HEK293 (cell line): ENCODE results near the gene MGAT2.
A peak's percentile ranks its signal among the peaks of the same experiment; 100 is the strongest.

Experiments used
- CTCF ChIA-PET: fragments of 350-600 bp; formaldehyde crosslinking; extraction: SDS; loops from one replicate; lab custom pipeline; 2021; ENCODE audit warnings: antibody characterized with exemption; lab: Yijun Ruan, JAX
- POLR2A ChIA-PET: fragments of 300-600 bp; formaldehyde crosslinking; extraction: SDS; loops from one replicate; lab custom pipeline; 2020; ENCODE audit warnings: antibody characterized with exemption, inconsistent platforms; lab: Yijun Ruan, JAX
- H3K27ac ChIP-seq: fragments of 200-500 bp; sonication (Bioruptor generic); 2 replicates; pipeline ENCODE4 v1.5.1; 2014; ENCODE audit warnings: low read depth, low read length, control low read depth, inconsistent platforms; ENCODE audit errors: extremely low read depth
- H3K36me3 ChIP-seq, 2 experiments: fragments of 200-500 bp in 1 of 2; sonication (Bioruptor generic) in 1 of 2; 1 replicate in 1 of 2; 2 replicates in 1 of 2; pipeline ENCODE4 v1.5.1; 2014 to 2017; ENCODE audit warnings: inconsistent platforms in 2 of 2, low read length in 2 of 2; ENCODE audit not compliant: control insufficient read depth in 2 of 2, insufficient read depth in 1 of 2
- H3K4me1 ChIP-seq: fragments of 200-500 bp; sonication (Bioruptor generic); 2 replicates; pipeline ENCODE4 v1.5.1; 2014; ENCODE audit warnings: mild to moderate bottlenecking, low read length, inconsistent platforms; ENCODE audit not compliant: control insufficient read depth, insufficient read depth
- H3K4me3 ChIP-seq: 2 replicates; pipeline ENCODE4 v1.5.1; 2011; ENCODE audit warnings: low read depth, mild to moderate bottlenecking, control low read depth, low read length, moderate library complexity
- H3K9me3 ChIP-seq: fragments of 200-500 bp; sonication (Bioruptor generic); 2 replicates; pipeline ENCODE4 v1.5.1; 2014; ENCODE audit warnings: low read depth, low read length, inconsistent platforms; ENCODE audit not compliant: control insufficient read depth, insufficient read depth
- GFI1B ChIP-seq: fragments of 450-650 bp; formaldehyde crosslinking; IDR thresholded peaks from 2 replicates; pipeline ENCODE4 v1.5.1; 2016; ENCODE audit warnings: missing biosample characterization, missing genetic modification characterization
- HOXA7 ChIP-seq: sonication (generic); formaldehyde crosslinking; IDR thresholded peaks from 2 replicates; pipeline ENCODE4 v1.8.1; 2022; ENCODE audit warnings: missing genetic modification reagents, borderline replicate concordance
- KLF10 ChIP-seq: fragments of 450-650 bp; IDR thresholded peaks from 2 replicates; pipeline ENCODE4 v1.5.1; 2018; ENCODE audit warnings: missing biosample characterization, mild to moderate bottlenecking, missing genetic modification characterization
- PRDM1 ChIP-seq: fragments of 450-650 bp; formaldehyde crosslinking; IDR thresholded peaks from 2 replicates; pipeline ENCODE4; 2016; ENCODE audit warnings: missing biosample characterization, missing genetic modification characterization
- ZFP37 ChIP-seq: fragments of 450-650 bp; formaldehyde crosslinking; IDR thresholded peaks from 2 replicates; pipeline ENCODE4 v1.5.1; 2016; ENCODE audit warnings: missing biosample characterization, missing genetic modification characterization
- ZFP69B ChIP-seq: fragments of 450-650 bp; formaldehyde crosslinking; IDR thresholded peaks from 2 replicates; pipeline ENCODE4 v1.5.1; 2016; ENCODE audit warnings: missing biosample characterization, missing genetic modification characterization
- ZNF23 ChIP-seq: fragments of 450-650 bp; formaldehyde crosslinking; IDR thresholded peaks from 2 replicates; pipeline ENCODE4 v1.5.1; 2016; ENCODE audit warnings: missing biosample characterization, missing genetic modification characterization, borderline replicate concordance
- ZNF311 ChIP-seq: fragments of 450-650 bp; formaldehyde crosslinking; IDR thresholded peaks from 2 replicates; pipeline ENCODE4 v1.5.1; 2017; ENCODE audit warnings: missing biosample characterization, missing genetic modification characterization, borderline replicate concordance
- ZNF777 ChIP-seq: fragments of 450-650 bp; formaldehyde crosslinking; IDR thresholded peaks from 2 replicates; pipeline ENCODE4 v1.5.1; 2017; ENCODE audit warnings: missing biosample characterization, missing genetic modification characterization, borderline replicate concordance
- ZXDB ChIP-seq: fragments of 450-650 bp; formaldehyde crosslinking; IDR thresholded peaks from 2 replicates; pipeline ENCODE4 v1.5.1; 2016; ENCODE audit warnings: missing biosample characterization, missing genetic modification characterization
- TF ChIP-seq, protein P1 (sequence below): fragments of 450-650 bp; formaldehyde crosslinking; IDR thresholded peaks from 2 replicates; pipeline ENCODE4 v1.5.1; 2017; ENCODE audit warnings: missing biosample characterization, missing genetic modification characterization
- TF ChIP-seq, protein P2 (sequence below): fragments of 450-650 bp; formaldehyde crosslinking; IDR thresholded peaks from 2 replicates; pipeline ENCODE4 v1.5.1; 2016; ENCODE audit warnings: missing biosample characterization, missing genetic modification characterization
- TF ChIP-seq, protein P3 (sequence below): fragments of 450-650 bp; formaldehyde crosslinking; IDR thresholded peaks from 2 replicates; pipeline ENCODE4 v1.5.1; 2016; ENCODE audit warnings: missing biosample characterization, missing genetic modification characterization
- TF ChIP-seq, protein P4 (sequence below): fragments of 450-650 bp; formaldehyde crosslinking; IDR thresholded peaks from 2 replicates; pipeline ENCODE4 v1.5.1; 2016; ENCODE audit warnings: missing biosample characterization, missing genetic modification characterization
- TF ChIP-seq, protein P5 (sequence below): sonication (generic); formaldehyde crosslinking; IDR thresholded peaks from 2 replicates; pipeline ENCODE4 v1.8.1; 2022; ENCODE audit warnings: mild to moderate bottlenecking, moderate library complexity, missing genetic modification reagents
- TF ChIP-seq, protein P6 (sequence below): fragments of 450-650 bp; formaldehyde crosslinking; IDR thresholded peaks from 2 replicates; pipeline ENCODE4 v1.5.1; 2016; ENCODE audit warnings: missing biosample characterization, missing genetic modification characterization

Gene MGAT2

DNA sequence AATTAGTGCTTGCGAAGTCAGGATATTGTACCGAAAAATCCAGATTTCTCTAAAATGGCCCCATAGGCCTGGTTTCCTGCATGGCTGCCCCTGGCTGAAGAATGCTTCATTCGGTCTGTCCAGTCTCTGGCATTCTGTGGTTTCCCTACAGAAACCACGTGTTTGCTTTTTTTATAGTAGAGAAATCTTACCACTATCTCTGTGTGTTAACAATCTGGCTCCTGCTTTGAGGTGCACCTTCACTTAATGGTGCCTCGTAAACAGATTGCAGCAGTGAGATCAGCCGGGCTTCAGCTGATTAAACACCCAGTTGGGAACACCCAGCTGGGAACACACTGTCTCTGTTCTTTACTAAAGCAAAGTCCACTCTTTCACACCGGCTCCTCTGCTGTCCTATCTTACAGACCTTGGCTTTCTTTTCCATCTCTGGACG lies 21.1 kb downstream of the MGAT2 start (continued):
- TF ChIP-seq, protein P1, sequence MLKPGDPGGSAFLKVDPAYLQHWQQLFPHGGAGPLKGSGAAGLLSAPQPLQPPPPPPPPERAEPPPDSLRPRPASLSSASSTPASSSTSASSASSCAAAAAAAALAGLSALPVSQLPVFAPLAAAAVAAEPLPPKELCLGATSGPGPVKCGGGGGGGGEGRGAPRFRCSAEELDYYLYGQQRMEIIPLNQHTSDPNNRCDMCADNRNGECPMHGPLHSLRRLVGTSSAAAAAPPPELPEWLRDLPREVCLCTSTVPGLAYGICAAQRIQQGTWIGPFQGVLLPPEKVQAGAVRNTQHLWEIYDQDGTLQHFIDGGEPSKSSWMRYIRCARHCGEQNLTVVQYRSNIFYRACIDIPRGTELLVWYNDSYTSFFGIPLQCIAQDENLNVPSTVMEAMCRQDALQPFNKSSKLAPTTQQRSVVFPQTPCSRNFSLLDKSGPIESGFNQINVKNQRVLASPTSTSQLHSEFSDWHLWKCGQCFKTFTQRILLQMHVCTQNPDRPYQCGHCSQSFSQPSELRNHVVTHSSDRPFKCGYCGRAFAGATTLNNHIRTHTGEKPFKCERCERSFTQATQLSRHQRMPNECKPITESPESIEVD (tag by site-specific recombination) = no peak
- peak; percentile 75 for TF ChIP-seq GFI1B (tag by site-specific recombination)
- TF ChIP-seq, protein P2, sequence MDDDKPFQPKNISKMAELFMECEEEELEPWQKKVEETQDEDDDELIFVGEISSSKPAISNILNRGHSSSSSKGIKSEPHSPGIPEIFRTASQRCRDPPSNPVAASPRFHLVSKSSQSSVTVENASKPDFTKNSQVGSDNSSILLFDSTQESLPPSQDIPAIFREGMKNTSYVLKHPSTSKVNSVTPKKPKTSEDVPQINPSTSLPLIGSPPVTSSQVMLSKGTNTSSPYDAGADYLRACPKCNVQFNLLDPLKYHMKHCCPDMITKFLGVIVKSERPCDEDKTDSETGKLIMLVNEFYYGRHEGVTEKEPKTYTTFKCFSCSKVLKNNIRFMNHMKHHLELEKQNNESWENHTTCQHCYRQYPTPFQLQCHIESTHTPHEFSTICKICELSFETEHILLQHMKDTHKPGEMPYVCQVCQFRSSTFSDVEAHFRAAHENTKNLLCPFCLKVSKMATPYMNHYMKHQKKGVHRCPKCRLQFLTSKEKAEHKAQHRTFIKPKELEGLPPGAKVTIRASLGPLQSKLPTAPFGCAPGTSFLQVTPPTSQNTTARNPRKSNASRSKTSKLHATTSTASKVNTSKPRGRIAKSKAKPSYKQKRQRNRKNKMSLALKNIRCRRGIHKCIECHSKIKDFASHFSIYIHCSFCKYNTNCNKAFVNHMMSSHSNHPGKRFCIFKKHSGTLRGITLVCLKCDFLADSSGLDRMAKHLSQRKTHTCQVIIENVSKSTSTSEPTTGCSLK (tag by site-specific recombination) = no peak
- peak; percentile 41; the same call in 1 of the 2 replicates for TF ChIP-seq PRDM1 (tag by site-specific recombination)
- TF ChIP-seq ZNF777 (tag by site-specific recombination) = no peak
- no peak for TF ChIP-seq ZNF23 (tag by site-specific recombination)
- TF ChIP-seq KLF10 = no peak
- TF ChIP-seq, protein P3, sequence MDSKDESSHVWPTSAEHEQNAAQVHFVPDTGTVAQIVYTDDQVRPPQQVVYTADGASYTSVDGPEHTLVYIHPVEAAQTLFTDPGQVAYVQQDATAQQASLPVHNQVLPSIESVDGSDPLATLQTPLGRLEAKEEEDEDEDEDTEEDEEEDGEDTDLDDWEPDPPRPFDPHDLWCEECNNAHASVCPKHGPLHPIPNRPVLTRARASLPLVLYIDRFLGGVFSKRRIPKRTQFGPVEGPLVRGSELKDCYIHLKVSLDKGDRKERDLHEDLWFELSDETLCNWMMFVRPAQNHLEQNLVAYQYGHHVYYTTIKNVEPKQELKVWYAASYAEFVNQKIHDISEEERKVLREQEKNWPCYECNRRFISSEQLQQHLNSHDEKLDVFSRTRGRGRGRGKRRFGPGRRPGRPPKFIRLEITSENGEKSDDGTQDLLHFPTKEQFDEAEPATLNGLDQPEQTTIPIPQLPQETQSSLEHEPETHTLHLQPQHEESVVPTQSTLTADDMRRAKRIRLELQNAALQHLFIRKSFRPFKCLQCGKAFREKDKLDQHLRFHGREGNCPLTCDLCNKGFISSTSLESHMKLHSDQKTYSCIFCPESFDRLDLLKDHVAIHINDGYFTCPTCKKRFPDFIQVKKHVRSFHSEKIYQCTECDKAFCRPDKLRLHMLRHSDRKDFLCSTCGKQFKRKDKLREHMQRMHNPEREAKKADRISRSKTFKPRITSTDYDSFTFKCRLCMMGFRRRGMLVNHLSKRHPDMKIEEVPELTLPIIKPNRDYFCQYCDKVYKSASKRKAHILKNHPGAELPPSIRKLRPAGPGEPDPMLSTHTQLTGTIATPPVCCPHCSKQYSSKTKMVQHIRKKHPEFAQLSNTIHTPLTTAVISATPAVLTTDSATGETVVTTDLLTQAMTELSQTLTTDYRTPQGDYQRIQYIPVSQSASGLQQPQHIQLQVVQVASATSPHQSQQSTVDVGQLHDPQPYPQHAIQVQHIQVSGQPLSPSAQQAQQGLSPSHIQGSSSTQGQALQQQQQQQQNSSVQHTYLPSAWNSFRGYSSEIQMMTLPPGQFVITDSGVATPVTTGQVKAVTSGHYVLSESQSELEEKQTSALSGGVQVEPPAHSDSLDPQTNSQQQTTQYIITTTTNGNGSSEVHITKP = no peak
- TF ChIP-seq, protein P4, sequence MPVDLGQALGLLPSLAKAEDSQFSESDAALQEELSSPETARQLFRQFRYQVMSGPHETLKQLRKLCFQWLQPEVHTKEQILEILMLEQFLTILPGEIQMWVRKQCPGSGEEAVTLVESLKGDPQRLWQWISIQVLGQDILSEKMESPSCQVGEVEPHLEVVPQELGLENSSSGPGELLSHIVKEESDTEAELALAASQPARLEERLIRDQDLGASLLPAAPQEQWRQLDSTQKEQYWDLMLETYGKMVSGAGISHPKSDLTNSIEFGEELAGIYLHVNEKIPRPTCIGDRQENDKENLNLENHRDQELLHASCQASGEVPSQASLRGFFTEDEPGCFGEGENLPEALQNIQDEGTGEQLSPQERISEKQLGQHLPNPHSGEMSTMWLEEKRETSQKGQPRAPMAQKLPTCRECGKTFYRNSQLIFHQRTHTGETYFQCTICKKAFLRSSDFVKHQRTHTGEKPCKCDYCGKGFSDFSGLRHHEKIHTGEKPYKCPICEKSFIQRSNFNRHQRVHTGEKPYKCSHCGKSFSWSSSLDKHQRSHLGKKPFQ (tag by site-specific recombination) = peak; percentile 44; the same call in 1 of the 2 replicates
- TF ChIP-seq ZXDB (tag by site-specific recombination) = 0 out of 2 replicates have a peak, but pooled peaks have one; percentile 14

DNA sequence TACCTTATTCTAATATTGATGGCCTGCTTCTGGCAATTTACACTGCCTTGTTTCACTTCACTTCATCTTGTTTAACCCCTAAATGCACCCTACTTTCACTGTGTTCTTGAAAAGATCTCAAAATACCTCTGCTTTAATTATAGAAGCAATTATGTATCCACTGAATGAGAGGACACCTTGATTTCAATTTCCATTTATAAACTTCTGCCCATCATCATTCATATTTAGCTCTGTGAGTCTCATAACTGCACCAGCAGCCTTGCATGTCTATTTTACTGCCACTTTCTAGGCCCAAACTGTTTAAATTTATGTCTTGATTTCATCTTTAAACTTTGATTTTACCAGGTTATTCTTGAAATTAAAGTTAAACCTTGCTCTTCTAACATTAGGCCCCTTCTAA lies 21.6 kb downstream of the MGAT2 start:
- no peaks in the 10 kb centered on the region for H3K9me3 ChIP-seq
- H3K4me1 ChIP-seq = peaks cover 15% of the 10 kb centered on the region
- peaks cover 19 to 25% of the 10 kb centered on the region in 2 experiments; a peak in 2 of 3 replicates for H3K36me3 ChIP-seq
- TF ChIP-seq HOXA7 = no peak
- TF ChIP-seq, protein P5, sequence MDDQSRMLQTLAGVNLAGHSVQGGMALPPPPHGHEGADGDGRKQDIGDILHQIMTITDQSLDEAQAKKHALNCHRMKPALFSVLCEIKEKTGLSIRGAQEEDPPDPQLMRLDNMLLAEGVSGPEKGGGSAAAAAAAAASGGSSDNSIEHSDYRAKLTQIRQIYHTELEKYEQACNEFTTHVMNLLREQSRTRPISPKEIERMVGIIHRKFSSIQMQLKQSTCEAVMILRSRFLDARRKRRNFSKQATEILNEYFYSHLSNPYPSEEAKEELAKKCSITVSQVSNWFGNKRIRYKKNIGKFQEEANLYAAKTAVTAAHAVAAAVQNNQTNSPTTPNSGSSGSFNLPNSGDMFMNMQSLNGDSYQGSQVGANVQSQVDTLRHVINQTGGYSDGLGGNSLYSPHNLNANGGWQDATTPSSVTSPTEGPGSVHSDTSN (CRISPR knock-in tag) = no peak
- no peak for TF ChIP-seq ZFP69B (tag by site-specific recombination)
- 0 out of 2 replicates have a peak, but pooled peaks have one; percentile 3 for TF ChIP-seq PRDM1 (tag by site-specific recombination)
- TF ChIP-seq, protein P6, sequence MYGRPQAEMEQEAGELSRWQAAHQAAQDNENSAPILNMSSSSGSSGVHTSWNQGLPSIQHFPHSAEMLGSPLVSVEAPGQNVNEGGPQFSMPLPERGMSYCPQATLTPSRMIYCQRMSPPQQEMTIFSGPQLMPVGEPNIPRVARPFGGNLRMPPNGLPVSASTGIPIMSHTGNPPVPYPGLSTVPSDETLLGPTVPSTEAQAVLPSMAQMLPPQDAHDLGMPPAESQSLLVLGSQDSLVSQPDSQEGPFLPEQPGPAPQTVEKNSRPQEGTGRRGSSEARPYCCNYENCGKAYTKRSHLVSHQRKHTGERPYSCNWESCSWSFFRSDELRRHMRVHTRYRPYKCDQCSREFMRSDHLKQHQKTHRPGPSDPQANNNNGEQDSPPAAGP (tag by site-specific recombination) = no peak
- no peak for TF ChIP-seq ZNF311 (tag by site-specific recombination)
- TF ChIP-seq ZFP37 (tag by site-specific recombination) = no peak
- no peak overlapping the region for H3K4me3 ChIP-seq
- 0 out of 2 replicates have a peak overlapping the region, but pooled peaks have one; percentile 21 for H3K27ac ChIP-seq
- POLR2A ChIA-PET = no interaction called here
- CTCF ChIA-PET = no interaction called here
